HG02623 (cell line): Measurements from ENCODE around the gene SPDYE16.
A peak's percentile ranks its signal among the peaks of the same experiment; 100 is the strongest.
"Not testable (repeated sequence)": the region's sequence is repeated elsewhere in the genome, so short reads cannot be mapped to it uniquely, and the experiment has no call there.

Source experiments
- ATAC-seq: cut with Tn5 transposase; IDR thresholded peaks from one replicate; pipeline ENCODE4 v1.9.1; 2021; ENCODE audit warnings: moderate library complexity; ENCODE audit not compliant: unreplicated experiment

SPDYE16 gene

GRCh38 chr7:76505168-76506080 is 37.7 kb downstream of the SPDYE16 start:
- ATAC-seq: no peak

DNA sequence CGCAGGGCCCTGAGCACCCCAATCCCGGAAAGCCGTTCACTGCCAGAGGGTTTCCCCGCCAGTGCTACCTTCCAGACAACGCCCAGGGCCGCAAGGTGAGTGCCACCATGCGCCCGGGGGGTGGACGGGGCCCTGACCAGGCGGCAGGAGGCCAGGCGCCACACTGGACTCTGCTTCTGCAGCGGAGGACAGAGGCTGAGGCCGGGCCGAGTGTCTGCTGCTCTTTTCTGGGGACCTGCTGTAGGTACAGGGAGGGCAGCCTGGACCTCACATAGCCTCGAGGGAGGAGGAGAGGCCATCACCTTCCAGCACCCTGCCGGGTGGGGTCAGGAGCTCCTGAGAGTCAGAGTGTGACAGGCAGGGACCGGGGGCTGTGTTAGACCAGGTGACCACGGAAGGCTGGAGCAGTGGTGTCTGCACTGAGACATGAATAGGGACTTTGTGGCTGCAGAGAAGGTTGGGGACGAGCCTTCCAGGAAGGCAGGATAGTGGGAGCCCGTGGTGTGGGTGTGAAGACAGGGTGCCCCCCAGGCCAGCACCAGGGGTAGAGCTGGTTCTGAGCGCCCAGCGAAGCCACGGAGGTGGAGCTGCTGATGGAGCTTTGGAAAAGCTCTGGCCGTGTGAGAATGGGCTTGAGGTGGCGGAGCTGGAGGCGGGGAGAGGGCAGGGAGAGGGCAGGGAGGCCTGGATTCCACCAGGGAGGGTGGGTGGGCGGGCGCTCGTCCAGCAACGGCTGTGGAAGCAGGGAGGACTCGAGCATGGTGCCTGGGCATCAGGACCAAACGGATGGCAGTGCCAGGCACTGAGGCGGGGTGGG is 38.5 kb downstream of the SPDYE16 start:
- ATAC-seq: not testable (repeated sequence)

- not testable (repeated sequence) for ATAC-seq
Observed at GRCh38 chr7:76503244-76503643, 39.9 kb downstream of the SPDYE16 start.

DNA sequence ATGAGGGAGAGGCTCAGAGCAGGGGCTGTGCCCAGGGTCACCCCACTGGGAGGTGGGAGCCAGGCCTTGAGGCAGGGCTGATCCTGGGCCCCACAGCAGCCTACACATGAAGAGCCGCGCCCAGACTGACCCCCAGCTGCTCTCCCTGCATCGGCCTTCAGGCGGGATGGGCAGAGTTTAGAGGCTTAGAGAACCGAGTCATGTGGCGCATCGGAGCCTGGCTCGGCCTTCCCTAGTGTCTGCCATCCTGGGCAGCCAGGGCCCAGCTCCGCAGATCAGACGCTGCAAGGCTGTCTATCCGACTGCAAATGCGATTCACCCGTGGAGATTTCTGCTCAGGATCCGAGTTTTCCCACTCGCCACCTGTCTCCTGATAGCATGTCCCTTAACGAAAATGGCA is 40.3 kb downstream of the SPDYE16 start:
- ATAC-seq: not testable (repeated sequence)

GRCh38 chr7:76502224-76502623 is 40.9 kb downstream of the SPDYE16 start:
- ATAC-seq: not testable (repeated sequence)

- ATAC-seq: not testable (repeated sequence)
Observed at GRCh38 chr7:76499924-76500241, 43.2 kb downstream of the SPDYE16 start.

DNA sequence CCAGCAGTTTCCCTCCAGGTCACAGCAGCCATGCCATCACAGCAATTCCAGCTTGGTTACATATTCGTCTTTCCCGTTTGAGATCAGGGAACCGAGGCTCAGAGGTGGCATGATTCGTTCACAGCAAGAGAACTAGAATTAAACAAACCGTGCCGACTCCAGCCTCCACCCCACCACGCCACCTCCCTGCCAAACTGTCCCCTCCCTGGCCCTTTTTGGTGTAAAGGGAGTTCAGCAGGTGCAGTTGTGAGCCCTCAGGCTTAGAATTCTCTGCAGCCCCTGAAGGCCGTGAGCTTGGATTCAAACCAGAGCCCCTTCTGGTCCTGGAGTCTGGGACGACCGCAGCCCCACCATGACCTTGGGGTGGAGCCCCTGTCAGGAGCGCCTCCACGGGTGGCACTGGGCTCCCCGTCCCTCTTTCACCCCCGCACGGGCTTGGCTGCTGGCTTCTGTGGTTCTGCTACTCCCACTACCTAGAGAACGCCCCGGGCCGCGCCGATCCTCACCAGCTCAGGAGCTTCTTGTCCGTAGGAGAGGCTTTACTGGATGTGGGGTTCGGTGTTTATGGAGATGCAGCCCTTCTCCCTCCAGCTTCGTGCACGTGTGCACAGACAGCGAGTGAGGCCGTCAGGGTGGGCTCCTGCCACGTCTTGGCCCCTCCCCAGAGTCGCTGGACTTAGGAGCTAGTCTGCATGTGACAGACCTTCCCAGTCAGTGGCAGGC is 43.7 kb downstream of the SPDYE16 start:
- not testable (repeated sequence) for ATAC-seq

DNA sequence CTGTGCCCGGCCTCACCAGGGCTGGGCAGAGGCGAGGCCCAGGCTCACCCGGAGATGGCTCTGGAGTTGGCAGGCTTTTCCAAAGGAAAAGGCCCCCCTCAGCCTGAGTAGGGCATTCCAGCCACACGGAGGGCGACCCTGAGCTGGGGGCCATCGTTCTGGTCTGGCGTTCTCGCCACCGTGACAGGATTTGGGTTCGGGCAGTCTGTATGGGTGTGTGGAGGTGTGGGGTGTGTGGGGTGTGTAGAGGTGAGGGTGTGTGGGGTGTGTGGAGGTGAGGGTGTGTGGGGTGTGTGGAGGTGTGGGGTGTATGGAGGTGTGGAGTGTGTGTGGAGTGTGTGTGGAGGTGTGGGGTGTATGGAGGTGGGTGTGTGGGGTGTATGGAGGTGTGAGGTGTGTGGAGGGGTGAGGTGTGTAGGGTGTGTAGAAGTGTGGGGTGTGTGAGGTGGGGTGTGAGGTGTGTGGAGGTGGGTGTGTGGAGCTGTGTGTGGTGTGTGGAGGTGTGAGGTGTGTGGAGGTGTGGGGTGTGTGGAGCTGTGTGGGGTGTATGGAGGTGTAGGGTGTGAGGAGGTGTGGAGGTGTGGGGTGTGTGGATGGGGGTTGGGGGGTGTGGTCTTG is 44.4 kb downstream of the SPDYE16 start:
- not testable (repeated sequence) for ATAC-seq

GRCh38 chr7:76497918-76498582 is 45.0 kb downstream of the SPDYE16 start:
- not testable (repeated sequence) for ATAC-seq

- ATAC-seq: not testable (repeated sequence)
Observed at GRCh38 chr7:76495717-76496116, 47.4 kb downstream of the SPDYE16 start.

GRCh38 chr7:76492139-76492538 is 51.0 kb downstream of the SPDYE16 start:
- ATAC-seq: not testable (repeated sequence)

GRCh38 chr7:76487969-76488368 is 55.1 kb downstream of the SPDYE16 start:
- not testable (repeated sequence) for ATAC-seq

GRCh38 chr7:76486618-76487017 is 56.5 kb downstream of the SPDYE16 start:
- ATAC-seq: peak; percentile 97

DNA sequence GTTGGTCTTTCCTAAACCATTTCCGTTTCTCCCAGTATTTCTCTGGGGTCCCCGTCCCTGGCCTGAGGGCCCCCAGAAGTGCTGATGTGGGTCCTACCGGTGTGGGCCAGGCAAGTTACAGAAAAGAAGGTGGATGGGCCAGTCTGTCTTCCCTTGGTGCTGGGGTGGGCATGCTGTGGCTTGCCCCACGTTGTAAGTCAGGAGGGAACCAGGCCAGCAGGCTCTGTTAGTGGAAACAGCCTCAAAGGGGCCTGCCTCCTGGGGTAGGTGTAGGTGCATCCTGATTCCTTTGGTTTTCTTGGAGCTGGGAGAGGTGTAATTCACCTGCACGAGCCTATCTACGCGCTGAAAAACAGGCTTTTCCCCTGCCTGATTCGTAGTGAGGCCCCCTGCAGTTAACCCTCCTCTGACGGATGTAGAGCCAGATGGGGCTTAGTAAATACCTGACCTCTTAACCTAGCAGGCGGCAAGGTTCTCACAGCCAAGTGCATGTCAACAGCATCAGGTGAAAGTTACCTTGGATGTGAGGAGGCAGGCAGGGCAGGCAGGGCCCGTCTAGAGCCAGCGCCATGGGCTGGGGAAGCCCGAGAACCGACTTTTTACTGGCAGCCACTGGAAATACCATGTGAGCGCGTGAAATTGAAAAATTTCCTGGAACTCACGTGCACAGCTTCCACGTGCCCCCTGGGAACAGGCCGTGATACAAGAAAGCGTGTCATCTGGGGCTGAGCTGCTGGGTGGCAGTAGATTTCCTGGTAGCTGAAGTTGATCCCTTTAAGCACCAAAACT is 57.1 kb downstream of the SPDYE16 start:
- peak; percentile 4 for ATAC-seq

DNA sequence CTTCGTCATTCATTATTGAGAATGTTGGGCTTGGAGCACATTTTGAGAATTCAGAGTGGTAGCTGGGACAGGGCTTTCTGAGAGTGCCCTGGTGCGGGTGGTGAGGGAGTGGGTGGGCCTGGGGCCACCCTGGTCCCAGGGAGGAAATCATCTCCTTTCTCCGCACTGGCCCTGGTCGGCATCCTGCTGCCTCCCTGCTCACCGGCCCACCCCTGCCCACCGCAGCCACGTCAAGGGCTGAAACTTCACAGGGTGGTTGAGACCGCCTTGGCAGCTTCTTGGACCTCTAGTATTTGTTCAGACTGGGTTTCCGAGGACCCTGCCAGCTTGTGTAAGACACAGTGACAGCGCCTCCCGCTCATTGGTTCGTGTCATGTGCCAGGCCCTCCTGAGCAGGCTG is 58.6 kb downstream of the SPDYE16 start:
- not testable (repeated sequence) for ATAC-seq

DNA sequence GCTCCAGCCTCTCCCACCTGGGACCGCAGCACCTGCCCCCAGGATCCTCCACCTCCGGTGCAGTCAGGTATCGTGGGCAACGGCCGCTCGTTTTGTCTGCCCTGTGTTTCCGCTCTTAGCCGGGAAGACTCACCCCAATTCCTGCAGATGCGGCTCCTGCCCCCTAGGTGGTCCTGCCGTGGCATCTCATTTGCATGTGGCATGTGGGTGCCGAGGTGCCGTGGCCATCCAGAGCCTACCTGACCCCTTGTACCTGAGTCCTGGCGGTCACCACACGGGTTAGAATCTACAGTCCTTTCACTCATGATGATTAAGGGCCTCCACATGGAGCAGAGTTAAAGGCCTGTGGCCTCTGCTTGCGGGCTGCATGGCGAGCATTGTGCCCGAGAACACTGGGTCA is 60.0 kb downstream of the SPDYE16 start:
- not testable (repeated sequence) for ATAC-seq

GRCh38 chr7:76482660-76483059 is 60.4 kb downstream of the SPDYE16 start:
- not testable (repeated sequence) for ATAC-seq
